NCI-H460 (cell line): ENCODE measurements around the gene ANTXR2. TPM values are rescaled to one million over a fixed set of nuclear protein-coding genes. Genes with fewer than 3 reads are reported as not detected.

Source experiments
- DNase-seq: peaks from one replicate; pipeline ENCODE4 v3.0.0-alpha.2; 2016; ENCODE audit warnings: low read depth; ENCODE audit errors: extremely low read depth
- total RNA-seq: library from RNA; depleted of rRNA; stranded (reverse); fragments of >200 nt; shearing (Covaris generic); gene quantifications from 2 replicates; pipeline ENCODE4 v1.2.3, GENCODE V29; 2014

ANTXR2 gene
- total RNA-seq, 1 experiment from 2014 or later, result 38.3 TPM

- no peak for DNase-seq
These were observed 2.0 kb downstream of the ANTXR2 start for GRCh38 chr4:80070880-80071603.

GRCh38 chr4:80069837-80070731 lies 2.9 kb downstream of the ANTXR2 start:
- no peak for DNase-seq

- DNase-seq, result no peak
These were observed 3.8 kb downstream of the ANTXR2 start for GRCh38 chr4:80069108-80069836.

GRCh38 chr4:80065601-80066000 lies 7.4 kb downstream of the ANTXR2 start:
- DNase-seq, result no peak

- no peak for DNase-seq
These were observed 10.5 kb downstream of the ANTXR2 start for GRCh38 chr4:80062527-80062926.

GRCh38 chr4:80060804-80061203 lies 12.2 kb downstream of the ANTXR2 start:
- no peak for DNase-seq

GRCh38 chr4:80058740-80059139 lies 14.3 kb downstream of the ANTXR2 start:
- no peak for DNase-seq

GRCh38 chr4:80054375-80054774 lies 18.7 kb downstream of the ANTXR2 start:
- DNase-seq, result no peak

- DNase-seq, result no peak
These were observed 19.7 kb downstream of the ANTXR2 start for GRCh38 chr4:80053140-80053910.

GRCh38 chr4:80049813-80050534 lies 23.1 kb downstream of the ANTXR2 start:
- no peak for DNase-seq

- DNase-seq, result no peak
These were observed 23.6 kb downstream of the ANTXR2 start for GRCh38 chr4:80049402-80049801.

GRCh38 chr4:80045786-80046185 lies 27.2 kb downstream of the ANTXR2 start:
- DNase-seq, result no peak

GRCh38 chr4:80043541-80043940 lies 29.5 kb downstream of the ANTXR2 start:
- DNase-seq, result no peak

GRCh38 chr4:80042821-80043220 lies 30.2 kb downstream of the ANTXR2 start:
- DNase-seq, result no peak

GRCh38 chr4:80037864-80038263 lies 35.2 kb downstream of the ANTXR2 start:
- DNase-seq, result no peak

- DNase-seq, result no peak
These were observed 35.9 kb downstream of the ANTXR2 start for GRCh38 chr4:80036949-80037685.

- no peak for DNase-seq
These were observed 36.7 kb downstream of the ANTXR2 start for GRCh38 chr4:80036306-80036705.

GRCh38 chr4:80035336-80035735 lies 37.7 kb downstream of the ANTXR2 start:
- no peak for DNase-seq

- DNase-seq, result no peak
These were observed 39.4 kb downstream of the ANTXR2 start for GRCh38 chr4:80033581-80033980.
